ENCODE data around the gene CRIP1. TPM values are rescaled to one million over a fixed set of nuclear protein-coding genes. Genes with fewer than 3 reads are reported as not detected.

The CRIP1 gene
- 20.9 and 21.9 TPM in 2 replicates for total RNA-seq (2013; cell fraction: nucleolus; rRNA removed)
- 99.4 and 101 TPM in 2 replicates for total RNA-seq (2014; rRNA removed)
- total RNA-seq (2014; rRNA removed; fragmentation: Illumina TruSeq; extraction: Trizol) = 87.3 and 90.6 TPM in 2 replicates
- 177 and 188 TPM in 2 replicates for total RNA-seq (2021)
- polyA plus RNA-seq (2011; ENCODE audit: low read depth) = 110 TPM
- polyA plus RNA-seq (2011; rRNA removed) = 36.3 and 174 TPM in 2 replicates
- polyA plus RNA-seq (2011; cell fraction: cytosol; rRNA removed) = 236 and 406 TPM in 2 replicates
- polyA plus RNA-seq (2011; cell fraction: nucleus; rRNA removed) = 273 and 302 TPM in 2 replicates
- polyA plus RNA-seq (2012) = 224 and 253 TPM in 2 replicates
- polyA plus RNA-seq (2014; fragmentation: Illumina TruSeq; extraction: Trizol) = 8.1 and 81.1 TPM in 2 replicates
- polyA plus RNA-seq (2014; fragmentation: Nextera tagmentation; extraction: Ambion mirVana) = 100 to 1,000 TPM in 1 of 2 experiments, 10 to 100 TPM in 1; 66.8 to 134 TPM
- 259 and 269 TPM in 2 replicates for polyA plus RNA-seq (2014; rRNA removed)
- polyA plus RNA-seq (2016; fragmentation: Nextera tagmentation; extraction: Ambion mirVana) = 100 to 1,000 TPM; 207 to 230 TPM
- polyA minus RNA-seq (2011; rRNA and poly(A)+ RNA removed) = 26.0 and 61.0 TPM in 2 replicates
- polyA minus RNA-seq (2011; cell fraction: cytosol; rRNA and poly(A)+ RNA removed) = 42.5 and 76.2 TPM in 2 replicates
- 17.5 and 28.7 TPM in 2 replicates for polyA minus RNA-seq (2011; cell fraction: nucleus; rRNA and poly(A)+ RNA removed)
- Bru-seq, nascent RNA = percentile 77 among the genes with signal in this experiment
- percentile 85 among the genes with signal in this experiment for BruChase-seq, experiment 1, labeled RNA remaining after a 6-hour chase
- percentile 80 among the genes with signal in this experiment for BruChase-seq, experiment 2, labeled RNA remaining after a 2-hour chase
- long read RNA-seq, experiment 1, transcript CRIP1-205 (4 exons, 638 nt) = minor isoform, 7 of 276 reads
- long read RNA-seq, experiment 1, transcript CRIP1-203 (6 exons, 677 nt) = minor isoform, 5 of 276 reads
- long read RNA-seq, experiment 1, transcript CRIP1-201 (5 exons, 1,311 nt) = major isoform, 258 of 276 reads
- long read RNA-seq, experiment 1, partial matches to known transcripts = 0 of 276 reads
- long read RNA-seq, experiment 1, other reads (novel, unspliced or antisense) = 4 of 276 reads
- long read RNA-seq, experiment 2, transcript CRIP1-205 (4 exons, 638 nt) = minor isoform, 6 of 515 reads
- long read RNA-seq, experiment 2, transcript CRIP1-201 (5 exons, 1,311 nt) = major isoform, 492 of 515 reads
- long read RNA-seq, experiment 2, partial matches to known transcripts = 0 of 515 reads
- long read RNA-seq, experiment 2, other reads (novel, unspliced or antisense) = 10 of 515 reads

DNA sequence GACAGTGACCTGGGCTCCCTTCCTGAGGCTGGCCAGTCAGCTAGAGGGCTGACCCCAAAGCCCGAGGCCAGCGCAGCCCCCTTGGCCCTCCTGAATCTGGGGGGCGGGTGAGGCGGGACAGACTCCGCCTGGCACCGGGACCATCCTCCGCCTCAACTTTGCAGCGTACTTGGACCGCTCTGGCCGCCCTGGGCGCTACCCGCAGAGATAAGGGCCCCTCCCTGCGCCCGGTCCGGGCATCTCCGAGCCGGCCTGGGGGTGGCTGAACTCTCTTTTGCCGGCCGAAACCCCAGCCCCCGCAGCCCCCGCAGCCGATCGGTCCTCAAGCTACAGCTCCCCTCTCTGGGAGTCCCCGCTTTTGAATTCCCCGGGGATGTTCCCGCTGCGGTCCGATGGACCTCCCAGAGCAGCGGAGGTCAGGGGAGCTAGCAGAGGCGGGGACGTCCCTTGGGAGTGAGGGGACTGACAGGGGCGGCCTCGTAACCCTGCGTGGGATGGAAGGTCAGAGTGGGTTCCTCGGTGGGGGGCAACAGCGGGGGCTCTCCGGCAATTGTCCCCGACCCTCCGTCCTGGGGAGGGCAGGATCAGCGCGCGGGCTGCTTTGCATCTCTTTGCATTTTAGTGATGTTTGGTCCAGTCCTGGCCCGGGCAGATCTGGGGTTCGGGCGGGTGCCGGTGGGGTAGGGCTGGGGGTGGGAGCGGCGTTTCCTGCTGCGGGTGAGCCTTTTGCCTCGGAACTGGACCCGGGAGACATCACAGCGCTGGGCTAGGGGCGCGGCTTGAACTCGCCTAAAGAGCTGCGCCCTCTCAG, at the start of gene CRIP1:
Gene CRIP1 (plus strand): TSS at position 724 of the 811 bp plus-strand sequence. CDS start 374 bp downstream, outside the sequence.
- Histone ChIP-seq H4K20me1 (ENCODE audit: control insufficient read depth, insufficient read depth) (no peaks in the 10 kb centered on the region), H3K4me3 (peak within 1 kb of the TSS; percentile 84), H3K4me1 (ENCODE audit: control insufficient read depth, insufficient read depth, low read length) (peaks cover 30% of the 10 kb centered on the region), H3K27ac (ENCODE audit: control insufficient read depth, insufficient read depth) (peak within 1 kb of the TSS; percentile 42), H3K36me3 (ENCODE audit: control insufficient read depth in 2 of 2, insufficient read depth in 2 of 2, low read length in 1 of 2) (no peaks in the 10 kb centered on the region), H3K9ac (ENCODE audit: control insufficient read depth, insufficient read depth, low read length) (peak within 1 kb of the TSS; percentile 72), H2AFZ (ENCODE audit: control insufficient read depth, low read depth, low read length) (peak within 1 kb of the TSS; percentile 56), H3K4me2 (ENCODE audit: control insufficient read depth, insufficient read depth) (peak within 1 kb of the TSS; percentile 100), H3K79me2 (ENCODE audit: control insufficient read depth, insufficient read depth, low read length) (peaks cover 3% of the 10 kb centered on the region), H3K9me3 (replicated peaks; ENCODE audit: control insufficient read depth, insufficient read depth, low read length) (no peaks in the 10 kb centered on the region), H3K27me3 (replicated peaks in 1 of 2; ENCODE audit: control insufficient read depth in 2 of 2, insufficient read depth in 2 of 2, low read length in 1 of 2) (no peaks in the 10 kb centered on the region)
- CTCF ChIA-PET = interaction anchor here (0.6 to 1.8 kb wide), 4 partner anchors 82 to 120 kb away, joined by 3 to 7 read pairs (median 4); no protein-coding TSS in a partner anchor
- SMC1A ChIA-PET (ENCODE audit: uncharacterized antibody, unreplicated experiment) = interaction anchor here (1.1 kb wide), 1 partner anchor 42 kb away, joined by 3 read pairs; no protein-coding TSS in a partner anchor
- intact Hi-C loops (cut with micrococcal nuclease; ENCODE audit: unreplicated experiment) = loop anchor here (10.0 kb wide), 1 partner anchor 422 kb away; the partner anchor contains the start of gene GPR132
- ATAC-seq (no peak), FAIRE-seq (no peak), DNase-seq (ENCODE audit: low read depth, low spot score) (no peak)
- 2% methylated on average over 43 of the region's 56 CpGs for WGBS (ENCODE audit: insufficient coverage, insufficient replicate concordance, low lambda C conversion rate, missing lambda C conversion rate)
- in situ Hi-C loops (cut with MboI) = loop anchor here (5.0 kb wide), 1 partner anchor 114 kb away; no protein-coding TSS in a partner anchor
- POLR2A ChIA-PET = no interaction called here
- no TSS peak for BruUV-seq (replicated peaks)
- RAD21 ChIA-PET (ENCODE audit: unreplicated experiment) = interaction anchor here (0.7 kb wide), 1 partner anchor 42 kb away, joined by 3 read pairs; no protein-coding TSS in a partner anchor
- TF ChIP-seq IKZF2 (IDR thresholded peaks at IDR 0.05) (peak in 1 of 2 experiments; percentile 30; a peak in 2 of 4 replicates), DPF2 (IDR thresholded peaks at IDR 0.05) (peak; percentile 19; the same call in 1 of the 2 replicates), NR2C1 (IDR thresholded peaks at IDR 0.05) (no peak), KAT2A (conservative IDR thresholded peaks at IDR 0.05; ENCODE audit: control insufficient read depth, low read depth, low read length) (no peak), BMI1 (IDR thresholded peaks at IDR 0.05; ENCODE audit: borderline replicate concordance) (no peak), MLLT1 (IDR thresholded peaks at IDR 0.05) (peak; percentile 53; the same call in 1 of the 2 replicates), NR2F1 (conservative IDR thresholded peaks at IDR 0.05) (peak; percentile 90), EED (IDR thresholded peaks at IDR 0.05; ENCODE audit: low read depth) (peak; percentile 40), KDM1A (IDR thresholded peaks at IDR 0.05; ENCODE audit: borderline replicate concordance) (no peak), YY1 (IDR thresholded peaks at IDR 0.05; ENCODE audit: low read depth, low read length) (no peak), IRF5 (IDR thresholded peaks at IDR 0.05; ENCODE audit: borderline replicate concordance) (0 out of 2 replicates have a peak, but pooled peaks have one; percentile 22), RELA (IDR thresholded peaks at IDR 0.05; ENCODE audit: borderline replicate concordance, partially characterized antibody) (peak; percentile 54), CHD4 (IDR thresholded peaks at IDR 0.05) (no peak)
- TF ChIP-seq, protein P1, sequence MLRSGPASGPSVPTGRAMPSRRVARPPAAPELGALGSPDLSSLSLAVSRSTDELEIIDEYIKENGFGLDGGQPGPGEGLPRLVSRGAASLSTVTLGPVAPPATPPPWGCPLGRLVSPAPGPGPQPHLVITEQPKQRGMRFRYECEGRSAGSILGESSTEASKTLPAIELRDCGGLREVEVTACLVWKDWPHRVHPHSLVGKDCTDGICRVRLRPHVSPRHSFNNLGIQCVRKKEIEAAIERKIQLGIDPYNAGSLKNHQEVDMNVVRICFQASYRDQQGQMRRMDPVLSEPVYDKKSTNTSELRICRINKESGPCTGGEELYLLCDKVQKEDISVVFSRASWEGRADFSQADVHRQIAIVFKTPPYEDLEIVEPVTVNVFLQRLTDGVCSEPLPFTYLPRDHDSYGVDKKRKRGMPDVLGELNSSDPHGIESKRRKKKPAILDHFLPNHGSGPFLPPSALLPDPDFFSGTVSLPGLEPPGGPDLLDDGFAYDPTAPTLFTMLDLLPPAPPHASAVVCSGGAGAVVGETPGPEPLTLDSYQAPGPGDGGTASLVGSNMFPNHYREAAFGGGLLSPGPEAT (IDR thresholded peaks at IDR 0.05; ENCODE audit: low read depth) = peak; percentile 48; the same call in 1 of the 2 replicates

Measured in GM12878 (cell line).